HG02884 (cell line): ENCODE results near the gene DAZ4.
"Not testable (repeated sequence)": the region's sequence is repeated elsewhere in the genome, so short reads cannot be mapped to it uniquely, and the experiment has no call there.

ENCODE experiments used
- ATAC-seq: cut with Tn5 transposase; IDR thresholded peaks from one replicate; pipeline ENCODE4 v1.9.1; 2021; ENCODE audit warnings: mild to moderate bottlenecking, moderate library complexity; ENCODE audit not compliant: unreplicated experiment

DAZ4 gene, protein sequence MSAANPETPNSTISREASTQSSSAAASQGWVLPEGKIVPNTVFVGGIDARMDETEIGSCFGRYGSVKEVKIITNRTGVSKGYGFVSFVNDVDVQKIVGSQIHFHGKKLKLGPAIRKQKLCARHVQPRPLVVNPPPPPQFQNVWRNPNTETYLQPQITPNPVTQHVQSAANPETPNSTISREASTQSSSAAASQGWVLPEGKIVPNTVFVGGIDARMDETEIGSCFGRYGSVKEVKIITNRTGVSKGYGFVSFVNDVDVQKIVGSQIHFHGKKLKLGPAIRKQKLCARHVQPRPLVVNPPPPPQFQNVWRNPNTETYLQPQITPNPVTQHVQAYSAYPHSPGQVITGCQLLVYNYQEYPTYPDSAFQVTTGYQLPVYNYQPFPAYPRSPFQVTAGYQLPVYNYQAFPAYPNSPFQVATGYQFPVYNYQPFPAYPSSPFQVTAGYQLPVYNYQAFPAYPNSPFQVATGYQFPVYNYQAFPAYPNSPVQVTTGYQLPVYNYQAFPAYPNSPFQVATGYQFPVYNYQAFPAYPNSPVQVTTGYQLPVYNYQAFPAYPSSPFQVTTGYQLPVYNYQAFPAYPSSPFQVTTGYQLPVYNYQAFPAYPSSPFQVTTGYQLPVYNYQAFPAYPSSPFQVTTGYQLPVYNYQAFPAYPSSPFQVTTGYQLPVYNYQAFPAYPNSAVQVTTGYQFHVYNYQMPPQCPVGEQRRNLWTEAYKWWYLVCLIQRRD

GRCh38 chrY:24833619-24834018, at the start of gene DAZ4:
Gene DAZ4 (plus strand): TSS chrY:24833919. CDS start chrY:24834127, 208 bp downstream.
- not testable (repeated sequence) for ATAC-seq

DNA sequence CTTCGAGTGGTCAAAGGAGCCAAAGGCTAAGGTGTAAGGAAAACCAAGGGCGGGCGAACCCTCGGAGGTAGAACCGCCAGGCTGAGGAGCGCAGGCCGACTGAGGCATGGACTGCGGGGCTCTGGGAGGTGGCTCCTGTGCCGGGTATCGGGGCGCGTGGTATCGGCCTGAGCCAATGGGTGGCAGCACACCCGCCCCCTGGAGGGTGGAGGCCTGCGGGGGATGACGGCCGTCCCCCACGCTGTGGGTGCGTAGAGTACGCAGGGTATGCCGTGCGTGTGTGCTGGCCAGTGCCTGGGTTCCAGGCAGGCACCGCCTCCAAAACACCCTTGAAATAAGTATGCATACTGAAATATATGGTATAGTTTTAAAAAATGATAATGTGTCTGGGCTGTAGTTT, 20.4 kb upstream of the DAZ4 start, which contains the start of gene DAZ3:
TSS of gene DAZ3 (minus strand) at position 101 of the 400 bp plus-strand sequence. CDS start 208 bp downstream, outside the sequence.
- ATAC-seq, result not testable (repeated sequence)

DNA sequence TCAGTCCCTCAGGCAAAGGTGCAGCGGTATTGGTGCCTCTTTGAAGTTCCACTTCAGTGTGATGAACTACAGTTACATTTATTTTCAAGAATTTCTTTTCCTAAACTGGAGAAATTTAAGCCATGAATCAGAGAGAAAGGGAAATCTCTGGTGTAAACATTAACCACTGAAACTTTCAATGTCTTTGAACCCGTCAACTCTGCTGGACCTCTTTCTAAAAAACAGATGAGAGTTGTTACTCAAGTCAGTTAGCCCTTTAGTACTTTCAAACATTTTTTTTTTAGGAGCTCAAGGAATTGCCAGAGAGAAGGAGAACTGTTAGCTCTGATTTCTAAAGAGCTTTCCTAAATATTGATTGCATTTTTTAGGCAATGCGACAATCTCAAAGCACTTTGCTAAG, 11.9 kb upstream of the DAZ4 start:
- ATAC-seq, result not testable (repeated sequence)

GRCh38 chrY:24824184-24824879, 9.4 kb upstream of the DAZ4 start:
- ATAC-seq, result not testable (repeated sequence)

DNA sequence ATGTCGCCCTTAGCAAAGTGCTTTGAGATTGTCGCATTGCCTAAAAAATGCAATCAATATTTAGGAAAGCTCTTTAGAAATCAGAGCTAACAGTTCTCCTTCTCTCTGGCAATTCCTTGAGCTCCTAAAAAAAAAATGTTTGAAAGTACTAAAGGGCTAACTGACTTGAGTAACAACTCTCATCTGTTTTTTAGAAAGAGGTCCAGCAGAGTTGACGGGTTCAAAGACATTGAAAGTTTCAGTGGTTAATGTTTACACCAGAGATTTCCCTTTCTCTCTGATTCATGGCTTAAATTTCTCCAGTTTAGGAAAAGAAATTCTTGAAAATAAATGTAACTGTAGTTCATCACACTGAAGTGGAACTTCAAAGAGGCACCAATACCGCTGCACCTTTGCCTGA, 8.7 kb upstream of the DAZ4 start:
- not testable (repeated sequence) for ATAC-seq
